Stimulated activated naive CD4-positive, alpha-beta T cell (primary cell): ENCODE measurements around the gene DSTYK.
"Not testable (repeated sequence)": the region's sequence is repeated elsewhere in the genome, so short reads cannot be mapped to it uniquely, and the experiment has no call there.

Experiments used
- DNase-seq, 6 experiments: peaks; one replicate each; lab custom pipeline; 2025; lab: John Stamatoyannopoulos, UW

The DSTYK gene

DNA sequence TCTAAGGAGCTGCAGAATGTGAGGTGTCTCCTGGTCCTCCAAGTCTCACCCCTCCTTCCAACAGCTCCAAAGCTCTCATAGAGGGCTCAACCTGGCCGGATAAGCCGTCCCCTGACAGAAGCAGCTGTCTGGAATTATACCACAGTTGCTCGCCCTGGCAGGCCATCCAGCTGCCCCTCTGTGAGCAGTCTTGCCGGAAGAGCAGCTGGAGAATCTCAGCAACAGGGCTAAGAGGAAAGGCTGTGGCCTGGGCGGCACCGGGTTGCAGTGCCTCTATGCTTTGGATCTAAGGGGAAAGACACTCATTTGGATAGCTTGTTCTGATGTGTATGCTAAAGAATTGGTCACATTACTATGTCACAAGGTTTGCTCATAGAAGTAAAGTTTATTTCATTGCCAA lies 28.6 kb upstream of the DSTYK start:
- no peak for DNase-seq

DNA sequence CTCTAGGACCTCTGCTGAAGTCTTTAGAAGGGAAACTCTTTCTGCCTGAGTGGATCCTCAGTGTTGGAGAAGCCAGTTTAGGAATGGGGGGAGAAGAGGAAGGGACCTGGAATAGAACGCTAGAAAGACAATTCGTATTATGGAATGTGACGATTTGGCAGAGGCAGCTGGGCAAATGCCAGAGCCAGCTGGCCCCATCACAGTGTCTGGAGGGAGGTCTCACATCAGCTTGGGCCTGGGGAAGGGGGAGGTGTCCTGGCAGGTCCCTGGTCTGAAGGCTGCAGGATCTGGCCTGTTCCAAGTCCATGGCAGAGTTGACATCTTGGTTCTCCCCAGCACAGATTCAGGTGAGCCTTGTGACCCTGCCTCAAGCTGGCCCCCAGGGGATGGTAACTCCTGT lies 27.6 kb upstream of the DSTYK start:
- DNase-seq = no peak

DNA sequence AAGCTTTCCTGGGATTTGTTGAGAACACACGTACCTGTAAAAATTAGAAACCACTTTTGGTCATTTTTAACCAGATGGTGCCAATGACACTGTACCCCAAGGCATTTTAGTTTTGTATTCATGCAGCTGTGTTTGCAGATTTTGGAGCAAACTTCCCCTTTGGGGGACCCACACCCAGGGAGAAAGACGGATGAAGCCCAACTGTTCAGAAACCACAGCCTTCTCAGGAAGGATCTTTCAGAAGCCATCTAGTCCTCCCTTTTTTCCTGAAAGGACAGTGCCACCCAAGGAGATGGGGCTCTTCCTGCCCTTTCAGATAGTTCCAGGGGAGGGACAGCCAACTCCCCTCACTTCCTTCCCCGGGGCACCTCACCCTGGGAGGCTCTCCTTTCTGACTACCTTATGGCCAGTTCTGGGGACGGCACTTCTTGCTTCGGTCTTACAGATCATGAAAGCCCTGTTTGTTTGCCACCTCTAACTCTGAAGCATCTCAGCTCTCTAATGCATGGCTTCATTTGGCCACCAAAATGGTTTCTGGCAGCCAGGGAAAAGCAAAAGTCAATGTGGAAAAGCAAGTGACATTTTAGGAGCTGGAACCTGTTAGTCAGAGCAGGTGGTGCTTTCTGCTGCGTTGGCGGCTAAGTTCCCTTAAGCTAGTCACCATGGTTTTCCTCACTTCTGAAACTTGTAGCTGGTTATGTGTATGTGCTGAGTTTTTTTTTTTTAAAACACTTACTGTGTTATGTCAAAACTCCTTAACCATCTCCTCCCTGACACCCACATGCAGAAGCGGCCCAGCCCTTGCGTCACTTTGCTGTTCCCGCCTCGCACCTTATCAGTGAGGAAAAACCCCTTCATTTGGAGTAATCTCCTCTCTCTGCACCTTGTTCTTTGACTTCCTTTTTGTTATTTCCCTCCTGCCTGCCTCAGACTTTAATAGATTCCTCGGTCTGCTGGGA lies 26.3 kb upstream of the DSTYK start:
- no peak for DNase-seq

DNA sequence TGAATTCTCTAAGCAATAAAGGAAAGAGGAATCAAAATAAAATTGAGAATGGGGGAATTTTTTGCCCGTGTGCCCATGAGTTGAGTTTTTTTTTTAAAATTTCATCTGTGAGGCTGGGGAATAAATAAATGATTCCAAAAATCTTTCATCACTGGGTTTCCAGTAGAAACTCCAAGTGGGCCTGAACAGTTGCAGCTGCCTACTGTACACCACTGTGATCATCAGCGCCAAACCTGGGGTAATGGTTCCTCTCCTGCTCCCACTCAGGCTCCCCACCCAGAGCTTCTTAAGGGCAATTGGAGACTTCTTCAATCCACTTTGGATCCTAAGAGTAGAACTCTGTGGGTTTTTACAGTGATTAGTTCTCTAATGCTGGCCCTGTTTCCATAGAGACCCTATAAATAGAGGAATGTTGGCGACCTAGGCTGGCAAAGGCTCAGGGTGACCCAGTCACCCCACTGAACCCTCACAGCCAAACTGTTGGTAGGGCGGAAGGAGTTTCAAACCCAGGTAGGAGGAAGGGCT lies 25.5 kb upstream of the DSTYK start:
- no peak for DNase-seq

DNA sequence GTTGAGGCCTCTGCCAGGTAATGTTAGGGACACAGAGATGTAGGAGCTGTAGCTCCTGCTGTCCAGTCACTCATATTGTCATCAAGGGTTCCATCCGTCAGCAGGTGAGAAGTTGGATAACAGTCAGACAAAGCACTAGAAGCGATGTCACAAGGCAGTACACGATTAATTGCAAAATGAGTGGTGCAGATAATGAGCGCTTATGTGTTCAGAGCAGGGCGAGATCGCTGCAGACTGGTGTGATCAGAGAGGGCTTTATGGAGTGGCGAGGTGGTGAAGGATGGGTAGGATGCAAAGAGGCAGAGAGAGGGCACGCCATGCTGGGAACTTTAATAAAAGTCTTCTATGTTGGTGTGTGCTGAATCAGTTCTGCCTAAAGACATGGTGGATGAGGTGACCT lies 25.0 kb upstream of the DSTYK start:
- DNase-seq = no peak

DNA sequence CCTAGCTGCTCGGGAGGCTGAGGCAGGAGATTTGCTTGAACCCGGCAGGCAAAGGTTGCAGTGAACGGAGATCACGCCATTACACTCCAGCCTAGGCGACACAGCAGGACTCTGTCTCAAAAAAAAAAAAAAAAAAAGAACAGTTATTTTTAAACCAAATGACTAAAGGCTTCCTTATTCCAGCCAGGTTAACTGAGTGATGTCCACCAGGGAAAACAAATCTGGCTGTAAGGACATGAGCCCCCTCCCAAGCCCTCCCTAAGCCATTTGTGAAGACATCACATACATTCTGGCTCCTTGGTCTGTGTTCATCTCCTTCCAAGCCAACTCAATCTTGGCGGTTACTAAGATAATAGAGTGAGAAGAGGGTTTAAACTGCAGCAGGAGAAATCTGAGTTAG lies 24.4 kb upstream of the DSTYK start:
- no peak for DNase-seq

DNA sequence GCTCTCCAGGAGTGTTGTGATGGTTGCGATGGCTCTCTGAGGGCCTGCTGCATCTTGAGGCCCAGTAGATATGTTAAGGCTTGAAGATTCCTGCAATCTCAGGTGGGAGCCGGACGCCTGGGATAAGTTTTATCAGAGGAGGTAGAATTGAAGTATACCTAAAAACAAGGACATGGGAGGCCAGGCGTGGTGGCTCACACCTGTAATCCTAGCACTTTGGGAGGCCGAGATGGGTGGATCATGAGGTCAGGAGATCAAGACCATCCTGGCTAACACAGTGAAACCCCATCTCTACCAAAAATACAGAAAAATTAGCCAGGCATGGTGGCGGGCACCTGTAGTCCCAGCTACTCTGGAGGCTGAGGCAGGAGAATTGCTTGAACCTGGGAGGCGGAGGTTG lies 22.5 kb upstream of the DSTYK start:
- DNase-seq = not testable (repeated sequence)

DNA sequence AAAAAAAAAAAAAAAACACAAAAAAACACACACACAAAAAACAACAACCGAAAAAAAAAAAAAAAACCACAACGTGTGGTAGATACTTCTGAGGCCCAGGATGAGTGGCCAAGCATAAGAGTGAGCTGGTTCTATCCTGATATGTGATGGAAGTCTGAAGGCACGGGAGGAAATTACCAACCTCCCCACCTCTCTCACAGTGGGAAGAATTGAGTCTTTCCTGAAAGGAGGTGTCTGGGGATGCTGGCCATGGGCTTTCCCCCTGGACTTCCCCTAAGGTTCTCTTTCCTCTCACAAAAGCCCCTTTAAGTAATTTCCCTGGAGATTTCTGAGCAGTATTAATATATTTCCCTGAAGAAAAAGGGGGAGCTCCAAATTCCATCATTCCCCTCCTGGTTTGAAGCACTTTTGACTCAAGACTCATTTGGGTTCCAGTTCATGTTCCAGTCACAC lies 21.5 kb upstream of the DSTYK start:
- no peak for DNase-seq

DNA sequence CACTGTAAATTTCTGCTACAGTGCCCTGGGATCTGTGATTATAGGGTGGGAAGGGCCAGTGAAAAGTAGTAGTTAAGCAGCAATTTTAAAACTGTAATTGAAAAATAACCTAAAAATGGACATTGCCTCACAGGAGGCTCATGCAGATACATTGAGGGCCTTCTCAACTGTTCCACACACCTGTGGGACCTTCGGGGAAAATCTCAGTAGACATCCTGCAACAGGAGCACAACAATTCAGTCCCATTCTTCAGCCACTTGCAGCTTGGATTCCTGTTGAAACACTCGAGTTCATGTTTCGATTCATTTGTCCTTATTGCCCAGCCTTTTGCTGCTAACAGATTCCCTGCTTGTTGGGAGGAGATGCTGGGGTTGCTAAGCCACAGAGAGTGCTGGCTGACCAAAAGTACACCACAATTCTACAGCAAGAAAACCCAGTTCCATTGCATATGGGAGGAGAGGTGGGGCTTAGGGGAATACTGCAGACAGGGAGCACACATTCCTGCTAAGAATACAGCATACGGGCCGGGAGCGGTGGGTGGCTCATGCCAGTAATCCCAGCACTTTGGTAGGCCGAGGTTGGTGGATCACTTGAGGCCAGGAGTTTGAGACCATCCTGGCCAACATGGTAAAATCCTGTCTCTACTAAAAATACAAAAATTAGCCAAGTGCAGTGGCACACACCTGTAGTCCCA lies 20.8 kb upstream of the DSTYK start:
- DNase-seq = no peak

DNA sequence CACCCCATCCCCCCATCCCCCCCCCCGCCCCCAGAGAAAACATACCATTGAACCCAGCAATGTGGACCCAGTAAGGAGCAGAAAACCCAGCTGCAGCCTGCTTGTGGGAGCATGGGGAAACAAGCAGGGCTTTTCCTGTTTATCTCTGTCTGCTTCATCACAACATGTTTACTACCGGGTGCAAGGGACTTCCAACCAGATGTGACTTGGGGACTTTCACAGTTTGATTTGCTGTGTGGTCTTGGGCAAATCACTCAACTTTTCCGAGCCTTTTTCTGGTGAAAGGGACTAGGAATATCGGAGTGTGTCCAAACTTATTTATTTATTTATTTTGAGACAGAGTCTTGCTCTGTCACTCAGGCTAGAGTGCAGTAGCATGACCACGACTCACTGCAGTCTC lies 19.5 kb upstream of the DSTYK start:
- no peak for DNase-seq

DNA sequence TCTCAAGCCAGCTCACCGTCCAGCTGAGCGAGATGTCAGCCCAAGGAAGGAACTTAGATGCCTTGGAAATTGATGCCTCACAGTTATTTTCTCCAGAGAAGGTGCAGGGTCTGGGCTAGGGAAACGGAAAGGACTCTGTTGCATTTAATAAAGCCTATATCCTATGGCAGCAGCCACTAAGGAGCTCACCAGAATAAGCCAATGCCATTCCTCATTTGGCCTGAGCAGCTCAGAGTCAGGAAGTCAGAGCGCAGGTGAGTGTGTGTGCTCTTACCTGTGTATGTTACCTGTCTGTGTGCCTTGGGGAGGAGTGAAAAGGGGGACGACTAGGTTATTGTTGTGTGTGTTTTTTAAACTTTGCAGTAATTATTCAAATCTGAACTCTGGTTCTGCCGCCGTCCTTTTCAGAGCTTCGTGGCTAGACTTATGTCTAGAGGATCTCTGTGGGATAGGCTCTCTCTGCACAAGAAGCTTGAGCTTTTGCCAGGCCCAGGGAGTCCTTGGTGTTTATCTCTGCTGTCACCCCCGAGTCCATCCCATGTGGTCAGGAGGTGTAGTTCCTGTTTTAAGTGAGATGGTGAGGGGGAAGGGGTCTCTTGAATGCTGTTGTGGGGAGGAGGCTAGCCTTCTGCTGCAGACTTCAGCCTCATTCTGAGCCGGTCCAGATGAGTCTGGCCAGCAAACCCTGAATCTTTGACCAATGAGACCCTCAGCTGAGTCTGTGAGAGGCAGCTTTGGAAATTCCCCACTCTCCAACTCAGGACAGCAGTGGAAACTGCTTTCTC lies 18.6 kb upstream of the DSTYK start:
- peak in 1 of 6 experiments; percentile 21 for DNase-seq

DNA sequence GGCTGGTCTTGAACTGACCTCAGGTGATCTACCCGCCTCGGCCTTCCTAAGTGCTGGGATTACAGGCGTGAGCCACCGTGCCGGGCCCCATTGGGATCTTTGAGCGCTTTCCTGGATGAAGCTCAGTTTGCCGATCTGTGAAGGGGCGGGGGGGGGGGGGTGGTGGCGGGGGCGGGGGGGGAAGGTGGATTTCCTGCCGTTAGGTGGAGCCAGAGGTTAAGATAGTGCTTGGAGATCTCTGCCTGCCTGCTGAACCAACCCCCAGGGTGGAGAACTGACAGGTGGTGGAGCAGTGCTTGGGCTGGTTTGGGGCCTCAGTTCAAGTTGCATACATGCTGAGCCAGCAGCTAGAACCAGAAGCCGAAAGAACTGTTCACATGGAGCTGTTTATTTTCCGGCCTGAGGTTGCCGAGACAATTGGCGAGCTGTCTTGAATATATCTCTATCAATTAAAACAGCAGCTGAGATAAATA lies 17.9 kb upstream of the DSTYK start:
- peak; percentile 40 to 78 (median 62) for DNase-seq

DNA sequence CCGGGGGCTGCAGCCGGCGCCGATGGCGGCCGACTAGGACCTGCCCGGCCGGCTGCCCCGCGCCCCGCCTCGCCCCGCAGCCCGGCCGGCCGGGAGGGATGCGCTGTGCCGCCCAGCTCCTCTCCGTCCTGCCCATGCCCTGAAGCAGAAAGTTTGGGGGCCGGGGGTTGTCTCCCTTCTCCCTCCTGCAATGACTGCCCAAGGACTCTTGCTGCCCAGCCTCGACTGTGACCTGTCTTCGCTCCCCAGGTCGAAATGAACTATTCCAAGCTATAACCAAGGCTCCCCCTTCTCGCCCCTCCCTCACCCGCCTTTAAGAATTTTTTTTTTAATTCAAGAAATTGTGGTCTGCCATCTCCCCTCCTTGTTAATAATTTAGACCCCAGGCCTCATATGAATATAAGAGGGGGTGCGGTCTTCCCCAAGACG lies 16.6 kb upstream of the DSTYK start:
- DNase-seq = no peak

DNA sequence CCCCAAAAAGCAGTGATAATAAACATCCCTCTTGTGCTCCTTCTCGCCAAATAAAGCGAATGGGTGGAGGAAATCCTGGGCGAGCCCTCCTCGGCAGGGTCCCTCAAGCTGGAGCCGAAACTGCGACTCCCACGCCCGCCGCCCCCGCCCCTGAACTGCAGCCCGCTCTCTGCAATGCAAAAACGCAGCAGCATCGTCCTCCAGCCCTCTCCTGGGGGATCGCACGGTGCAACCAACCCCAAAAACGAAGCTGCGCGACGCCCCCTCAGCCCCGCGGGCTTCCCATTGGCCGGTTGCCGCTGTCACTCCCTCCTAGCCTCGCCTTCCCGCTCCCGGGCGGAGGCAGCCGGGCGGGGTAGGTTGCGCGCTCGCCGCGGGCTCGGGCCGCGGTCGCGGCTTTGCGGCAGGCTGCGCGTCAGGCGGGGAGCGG lies 16.1 kb upstream of the DSTYK start, which contains the start of gene TMCC2:
TMCC2 (plus strand) TSS at position 363 of the 430 bp plus-strand sequence. CDS start 619 bp downstream, outside the sequence.
- peak; percentile 60 to 79 (median 72) for DNase-seq

DNA sequence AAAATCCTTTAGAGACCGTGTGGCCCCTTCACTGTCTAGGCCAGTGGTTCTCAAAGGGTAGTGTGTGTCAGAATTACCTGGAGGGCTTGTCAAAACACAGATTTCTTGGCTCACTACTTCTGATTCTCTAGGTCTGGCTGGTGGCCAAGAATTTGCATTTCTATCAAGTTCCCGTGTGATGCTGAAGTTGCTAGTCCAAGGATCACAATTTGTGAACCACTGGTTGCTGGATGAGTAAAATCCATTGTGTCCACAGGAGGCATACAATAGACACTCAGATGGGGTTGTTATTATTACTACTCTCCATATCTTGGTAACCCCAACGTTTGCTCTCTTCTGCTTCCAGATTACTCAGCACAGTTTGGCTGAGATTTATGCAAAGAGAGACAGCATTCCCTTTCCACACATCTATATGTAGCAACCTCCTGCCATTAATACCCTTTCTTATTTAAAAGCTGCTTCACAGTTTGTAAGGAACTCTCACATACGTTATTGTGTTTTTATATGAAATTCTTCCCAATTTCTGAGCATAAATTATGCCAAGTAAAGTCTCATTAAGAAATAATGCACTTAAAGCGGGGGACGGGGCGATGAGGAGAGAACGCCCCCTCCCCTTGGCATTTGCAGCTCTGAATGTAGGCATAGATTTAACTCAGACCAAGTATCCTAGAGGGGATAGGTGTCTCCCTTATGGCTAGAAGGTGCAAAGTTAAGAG lies 15.5 kb upstream of the DSTYK start:
- DNase-seq = no peak

DNA sequence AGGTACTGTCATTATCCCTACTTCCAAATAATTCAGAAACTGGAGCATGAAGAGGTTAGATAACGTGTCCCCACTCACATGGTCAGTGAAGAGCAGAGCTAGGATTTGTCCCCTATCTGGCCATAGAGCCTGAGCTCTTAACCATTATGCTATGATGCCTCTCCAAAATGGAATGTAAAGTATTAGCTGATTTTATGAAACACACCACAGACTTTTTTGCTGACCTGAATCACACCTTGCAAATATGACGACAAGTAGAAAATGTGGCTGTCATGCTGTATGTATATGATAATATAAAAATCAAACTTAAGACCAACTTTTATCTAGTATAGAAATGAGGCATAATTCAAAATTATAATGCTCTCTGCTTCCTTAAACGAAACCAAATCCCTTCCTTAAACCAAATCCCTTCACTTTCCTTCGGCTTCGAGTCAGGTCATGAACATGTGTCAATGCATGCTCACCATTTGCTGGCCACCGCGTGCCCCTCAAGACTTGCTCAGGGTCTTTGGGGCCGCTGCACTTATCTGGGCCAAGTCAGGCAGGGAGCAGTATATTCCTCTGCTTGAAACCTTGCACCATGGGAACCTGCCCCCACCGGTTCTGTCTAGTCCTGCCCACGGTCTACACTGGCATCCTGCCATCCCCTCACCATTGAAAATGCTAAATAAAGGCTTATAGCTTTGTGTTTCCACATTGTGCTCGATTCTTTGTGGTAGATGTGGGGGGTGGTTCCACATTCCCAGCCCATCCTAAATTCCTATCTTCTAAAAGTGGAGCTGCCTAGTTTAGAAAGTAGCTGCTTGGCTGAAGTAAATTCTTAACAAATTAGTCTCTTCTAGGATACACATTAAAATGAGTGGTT lies 14.6 kb upstream of the DSTYK start:
- no peak for DNase-seq

DNA sequence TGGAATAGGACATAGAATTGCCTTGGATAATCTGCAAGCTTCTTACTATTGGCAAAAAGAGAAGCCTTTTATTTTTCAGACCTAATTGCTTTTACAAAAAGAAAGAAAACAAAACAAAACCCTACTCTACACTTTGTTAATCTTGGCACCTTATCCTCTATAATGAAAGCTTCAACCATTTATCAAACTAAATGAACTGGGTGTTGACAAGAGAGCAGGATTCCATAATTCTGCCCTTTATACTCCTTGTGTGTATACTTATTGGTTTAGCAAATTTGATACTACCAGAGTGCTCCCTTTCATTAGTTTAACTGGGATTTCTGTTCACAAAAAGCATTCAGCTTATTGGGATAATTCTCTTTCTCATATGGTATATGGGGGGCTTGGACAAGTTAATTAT lies 13.2 kb upstream of the DSTYK start:
- DNase-seq = no peak

DNA sequence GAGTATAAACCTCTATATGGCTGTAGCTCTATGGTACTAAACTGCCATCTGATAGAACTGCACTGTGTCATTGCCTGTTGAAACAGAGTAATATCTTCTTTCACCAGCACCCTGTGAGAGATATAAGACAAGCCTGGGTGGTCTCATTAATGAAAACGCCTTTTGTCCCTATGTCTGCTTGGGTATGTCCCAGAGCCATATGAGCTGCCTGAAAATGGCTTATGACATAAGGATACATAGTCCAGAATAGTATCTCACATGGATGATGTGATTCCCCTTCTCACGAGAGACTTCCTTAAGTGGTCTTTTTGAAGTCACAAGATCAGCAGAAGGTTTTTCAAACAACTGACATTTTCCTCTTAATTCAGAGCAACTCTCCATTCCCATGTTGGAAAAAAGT lies 8.9 kb upstream of the DSTYK start:
- DNase-seq = no peak

DNA sequence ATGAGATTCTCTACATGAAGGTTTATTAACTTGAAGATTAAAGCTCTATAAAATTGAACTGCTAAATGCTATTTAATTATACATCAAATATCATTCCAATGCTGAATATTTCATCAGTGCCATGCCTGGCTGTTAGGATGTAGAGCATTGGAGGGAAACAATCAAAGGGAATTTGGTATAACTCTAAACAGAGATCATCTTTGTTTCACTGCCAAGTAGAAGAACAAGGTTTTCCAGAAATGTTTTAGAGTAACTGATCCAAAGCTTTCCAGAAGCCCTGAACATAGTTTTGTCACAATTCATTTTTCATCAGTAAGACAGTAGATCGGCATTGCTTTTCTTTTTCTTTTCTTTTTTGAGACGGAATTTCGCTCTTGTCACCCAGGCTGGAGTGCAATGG lies 5.9 kb upstream of the DSTYK start:
- no peak for DNase-seq

DNA sequence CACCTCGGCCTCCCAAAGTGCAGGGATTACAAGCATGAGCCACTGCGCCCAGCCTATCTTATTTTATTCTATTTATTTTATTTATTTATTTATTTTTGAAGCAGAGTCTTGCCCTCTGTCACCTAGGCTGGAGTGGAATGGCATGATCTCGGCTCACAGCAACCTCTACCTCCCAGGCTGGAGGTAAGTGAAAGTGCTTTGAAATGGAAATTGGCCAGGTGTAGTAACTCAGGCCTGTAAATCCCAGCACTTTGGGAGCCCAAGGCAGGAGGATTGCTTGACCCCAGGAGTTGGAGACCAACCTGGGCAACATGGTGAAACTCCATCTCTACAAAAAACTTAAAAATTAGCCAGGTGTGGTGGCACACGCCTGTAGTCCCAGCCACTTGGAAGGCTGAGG lies 5.1 kb upstream of the DSTYK start:
- no peak for DNase-seq
